IMR-90 (cell line): ENCODE data around the gene C1QC. TPM values are rescaled to one million over a fixed set of nuclear protein-coding genes. Genes with fewer than 3 reads are reported as not detected.

ENCODE experiments used
- ATAC-seq: fragments of 200-7000 bp; cut with Tn5 transposase; 2 replicates; pipeline ENCODE4 v1.9.1; 2020; ENCODE audit warnings: low read depth, mild to moderate bottlenecking, moderate library complexity
- BruUV-seq: library from RNA; stranded (reverse); fragments of 400-500 nt; replicated peaks from 2 replicates; lab custom pipeline; 2021; lab: Mats Ljungman, UMichigan
- CTCF ChIA-PET: fragments of 300-600 bp; formaldehyde crosslinking; extraction: SDS; loops from one replicate; lab custom pipeline; 2021; ENCODE audit warnings: antibody characterized with exemption; lab: Yijun Ruan, JAX
- POLR2A ChIA-PET: fragments of 300-600 bp; sonication (Branson Sonifier 250); formaldehyde crosslinking; loops from one replicate; lab custom pipeline; 2022; ENCODE audit warnings: antibody characterized with exemption; ENCODE audit not compliant: unreplicated experiment; lab: Charles Lee
- DNase-seq: peaks from one replicate; pipeline ENCODE4 v3.0.0; 2013
- H2AFZ ChIP-seq: replicated peaks from 2 replicates; pipeline ENCODE3; 2013; ENCODE audit warnings: low read length, mild to moderate bottlenecking; ENCODE audit not compliant: poor library complexity
- H2AK5ac ChIP-seq: 2 replicates; pipeline ENCODE4 v1.6.1; 2013; ENCODE audit warnings: low read depth, low read length, inconsistent platforms
- H2AK9ac ChIP-seq: replicated peaks from 2 replicates; pipeline ENCODE3; 2013; ENCODE audit warnings: mild to moderate bottlenecking, low read depth, low read length, moderate library complexity; ENCODE audit not compliant: poor library complexity
- H2BK120ac ChIP-seq: 2 replicates; pipeline ENCODE4 v1.6.1; 2013; ENCODE audit warnings: low read depth, low read length, inconsistent platforms
- H2BK15ac ChIP-seq: 3 replicates; pipeline ENCODE4 v1.6.1; 2013; ENCODE audit warnings: low read depth, low read length, inconsistent platforms
- H2BK20ac ChIP-seq: 2 replicates; pipeline ENCODE4 v1.6.1; 2013; ENCODE audit warnings: low read depth, mild to moderate bottlenecking, inconsistent platforms, low read length, moderate library complexity
- H2BK5ac ChIP-seq: 2 replicates; pipeline ENCODE4 v1.6.1; 2013; ENCODE audit warnings: mild to moderate bottlenecking, low read depth, low read length, inconsistent platforms; ENCODE audit not compliant: poor library complexity, severe bottlenecking
- H3K14ac ChIP-seq: replicated peaks from 2 replicates; pipeline ENCODE4 v1.6.1; 2013; ENCODE audit warnings: low read depth, low read length, inconsistent platforms
- H3K18ac ChIP-seq: 2 replicates; pipeline ENCODE4 v1.6.1; 2013; ENCODE audit warnings: low read depth, low read length, control low read depth
- H3K23ac ChIP-seq: 2 replicates; pipeline ENCODE4 v1.6.1; 2013; ENCODE audit warnings: low read depth, low read length, inconsistent platforms
- H3K27ac ChIP-seq: 2 replicates; pipeline ENCODE4 v1.5.1; 2013; ENCODE audit warnings: mild to moderate bottlenecking, control low read depth, low read length; ENCODE audit not compliant: insufficient read depth
- H3K27me3 ChIP-seq: 2 replicates; pipeline ENCODE4 v1.6.1; 2013; ENCODE audit warnings: low read length; ENCODE audit not compliant: control insufficient read depth, insufficient read depth
- H3K36me3 ChIP-seq: 2 replicates; pipeline ENCODE4 v1.6.1; 2013; ENCODE audit warnings: low read length, mixed read lengths; ENCODE audit not compliant: control insufficient read depth, insufficient read depth
- H3K4ac ChIP-seq: 2 replicates; pipeline ENCODE4 v1.6.1; 2013; ENCODE audit warnings: low read depth, low read length, inconsistent platforms
- H3K4me1 ChIP-seq: 2 replicates; pipeline ENCODE4 v1.6.1; 2013; ENCODE audit warnings: low read length, mixed read lengths; ENCODE audit not compliant: control insufficient read depth, insufficient read depth
- H3K4me2 ChIP-seq: 2 replicates; pipeline ENCODE4 v1.6.1; 2013; ENCODE audit warnings: low read depth, mild to moderate bottlenecking, control low read depth, low read length, moderate library complexity
- H3K4me3 ChIP-seq: 2 replicates; pipeline ENCODE4 v1.5.1; 2013; ENCODE audit warnings: low read depth, mild to moderate bottlenecking, control low read depth, low read length, moderate library complexity; ENCODE audit not compliant: insufficient read depth
- H3K56ac ChIP-seq: 2 replicates; pipeline ENCODE4 v1.6.1; 2013; ENCODE audit warnings: low read length, inconsistent platforms; ENCODE audit not compliant: insufficient read depth; ENCODE audit errors: extremely low read depth
- H3K79me1 ChIP-seq, 2 experiments: 2 replicates each; pipeline ENCODE4 v1.6.1; 2013; ENCODE audit warnings: low read length in 2 of 2, inconsistent platforms in 1 of 2, low read depth in 1 of 2
- H3K9ac ChIP-seq: 2 replicates; pipeline ENCODE4 v1.6.1; 2013; ENCODE audit warnings: low read depth, low read length, control low read depth
- H3K9me1 ChIP-seq: 2 replicates; pipeline ENCODE4 v1.6.1; 2013; ENCODE audit warnings: low read length, inconsistent platforms; ENCODE audit not compliant: insufficient read depth
- H3K9me3 ChIP-seq: 2 replicates; pipeline ENCODE4 v1.6.1; 2013; ENCODE audit warnings: low read length; ENCODE audit not compliant: control insufficient read depth, insufficient read depth
- H4K20me1 ChIP-seq: 2 replicates; pipeline ENCODE4 v1.6.1; 2013; ENCODE audit warnings: low read length, inconsistent platforms; ENCODE audit not compliant: insufficient read depth
- H4K5ac ChIP-seq: 2 replicates; pipeline ENCODE4 v1.6.1; 2013; ENCODE audit warnings: mild to moderate bottlenecking, low read depth, low read length, control low read depth
- H4K8ac ChIP-seq, 2 experiments: 2 replicates each; pipeline ENCODE4 v1.6.1; 2013; ENCODE audit warnings: low read depth in 2 of 2, low read length in 2 of 2, control low read depth in 1 of 2, inconsistent platforms in 1 of 2
- H4K91ac ChIP-seq: 2 replicates; pipeline ENCODE4 v1.6.1; 2013; ENCODE audit warnings: low read depth, low read length, inconsistent platforms; ENCODE audit not compliant: insufficient read depth
- MAFK ChIP-seq: IDR thresholded peaks from 2 replicates; pipeline ENCODE4 v1.6.1; 2012; ENCODE audit warnings: low read depth, low read length, improper control_type of control experiment
- MAZ ChIP-seq: IDR thresholded peaks from 2 replicates; pipeline ENCODE4 v1.6.1; 2012; ENCODE audit warnings: low read depth, mild to moderate bottlenecking, low read length, improper control_type of control experiment, moderate library complexity, borderline replicate concordance
- MXI1 ChIP-seq: IDR thresholded peaks from 2 replicates; pipeline ENCODE4 v1.6.1; 2012; ENCODE audit warnings: low read depth, mild to moderate bottlenecking, low read length, moderate library complexity, borderline replicate concordance
- RAD21 ChIP-seq: IDR thresholded peaks from 2 replicates; pipeline ENCODE4 v1.6.1; 2012; ENCODE audit warnings: low read length, improper control_type of control experiment
- RFX5 ChIP-seq: IDR thresholded peaks from 2 replicates; pipeline ENCODE4 v1.8.0; 2012; ENCODE audit warnings: low read depth, mild to moderate bottlenecking, low read length, moderate library complexity
- SMC3 ChIP-seq: fragments of 150-350 bp; IDR thresholded peaks from 2 replicates; pipeline ENCODE4 v1.6.1; 2016; ENCODE audit warnings: low read depth, mild to moderate bottlenecking, antibody characterized with exemption, low read length, moderate library complexity
- USF2 ChIP-seq: fragments of 150-350 bp; IDR thresholded peaks from 2 replicates; pipeline ENCODE4 v1.6.1; 2017; ENCODE audit warnings: mild to moderate bottlenecking, antibody characterized with exemption, low read length, low read depth
- WGBS, 2 experiments: methylation state at CpG; one replicate each; pipeline versions ENCODE4 v1.1.5 to v1.1.7; 2013; ENCODE audit warnings: missing lambda C conversion rate in 2 of 2; ENCODE audit not compliant: insufficient read length in 1 of 2; ENCODE audit errors: extremely low coverage in 2 of 2; 5-methylcytosine and 5-hydroxymethylcytosine counted together
- dilution Hi-C: fragments of 300-500 bp; cut with HindIII; formaldehyde crosslinking; loops from one replicate; pipeline ENCODE4 v1.14.3; 2018; ENCODE audit warnings: low sequenced_read_pairs; ENCODE audit not compliant: unreplicated experiment
- in situ Hi-C: fragments of 300-500 bp; cut with MboI; formaldehyde crosslinking; loops from 3 replicates; pipeline ENCODE4 v1.14.3; 2019; ENCODE audit warnings: low sequenced_read_pairs, inconsistent platforms, mixed read lengths
- intact Hi-C: fragments of 100-400 bp; cut with micrococcal nuclease; formaldehyde crosslinking; loops from 2 replicates; pipeline ENCODE4 v1.10.0; 2022
- polyA plus RNA-seq, 3 experiments: library from polyadenylated mRNA; depleted of rRNA; stranded (reverse); fragments of >200 nt; gene quantifications; 2 replicates each; pipeline ENCODE4 v1.2.3, GENCODE V29; 2012; ENCODE audit warnings: low replicate concordance in 1 of 3
- total RNA-seq: library from RNA; depleted of rRNA; stranded (reverse); fragments of >200 nt; gene quantifications from 2 replicates; pipeline ENCODE4 v1.2.3, GENCODE V29; 2012

C1QC gene
- total and polyA plus RNA-seq, 2 of the 4 experiments (the other 2 are of a cell fraction): not detected

- no peak overlapping the region for H3K14ac ChIP-seq
- H3K36me3 ChIP-seq: no peaks in the 10 kb centered on the region
- CTCF ChIA-PET: no interaction called here
- H2BK15ac ChIP-seq: no peak overlapping the region
- H3K9me1 ChIP-seq: no peaks in the 10 kb centered on the region
- H3K4ac ChIP-seq: no peak overlapping the region
- H2AFZ ChIP-seq: no peak overlapping the region
- no peak overlapping the region for H2AK9ac ChIP-seq
- no TSS peak for BruUV-seq
- no peaks in the 10 kb centered on the region for H3K4me1 ChIP-seq
- no peak overlapping the region for H2AK5ac ChIP-seq
- no peak overlapping the region for H3K56ac ChIP-seq
- H3K27me3 ChIP-seq: peaks cover 73% of the 10 kb centered on the region
- no peaks in the 10 kb centered on the region for H3K9me3 ChIP-seq
- no peak overlapping the region for H3K23ac ChIP-seq
- ATAC-seq (no peak), DNase-seq (no peak)
- POLR2A ChIA-PET: no interaction called here
- no peak overlapping the region for H3K9ac ChIP-seq
- H4K8ac ChIP-seq: no peak overlapping the region
- no peak overlapping the region for H2BK120ac ChIP-seq
- no peak overlapping the region for H2BK5ac ChIP-seq
- no peak overlapping the region for H3K18ac ChIP-seq
- dilution Hi-C loops (no loop called here), in situ Hi-C loops (no loop called here), intact Hi-C loops (no loop called here)
- H2BK20ac ChIP-seq: no peak overlapping the region
- no peak overlapping the region for H4K5ac ChIP-seq
- no peak overlapping the region for H4K91ac ChIP-seq
- no peaks in the 10 kb centered on the region for H3K79me1 ChIP-seq
- WGBS, 2 experiments: 57% methylated on average over 3 of the region's 10 CpGs; no CpG with 5 or more reads in 1 of the 2 experiments
- no peak overlapping the region for H3K27ac ChIP-seq
- H3K4me3 ChIP-seq: no peak overlapping the region
- TF ChIP-seq MXI1 (no peak), RFX5 (no peak), MAZ (no peak), MAFK (no peak), SMC3 (no peak), USF2 (no peak), RAD21 (no peak)
- no peaks in the 10 kb centered on the region for H4K20me1 ChIP-seq
- H3K4me2 ChIP-seq: no peak overlapping the region
Observed at GRCh38 chr1:22594396-22594795, 49.0 kb upstream of the C1QC start.
